Mucosa of stomach (tissue), 1 donor: ENCODE measurements around the gene ZFR2.

Experiments
- H3K27me3 ChIP-seq: one replicate; pipeline ENCODE4 v1.7.0; 2013; ENCODE audit warnings: mild to moderate bottlenecking, low read length; ENCODE audit not compliant: control insufficient read depth, insufficient read depth
- H3K36me3 ChIP-seq: one replicate; pipeline ENCODE4 v1.7.0; 2013; ENCODE audit warnings: low read length; ENCODE audit not compliant: control insufficient read depth, insufficient read depth
- H3K4me1 ChIP-seq: one replicate; pipeline ENCODE4 v1.7.0; 2013; ENCODE audit warnings: mild to moderate bottlenecking, low read length; ENCODE audit not compliant: control insufficient read depth, insufficient read depth
- H3K4me3 ChIP-seq: one replicate; pipeline ENCODE4 v1.7.0; 2013; ENCODE audit warnings: low read length
- H3K9ac ChIP-seq: one replicate; pipeline ENCODE4 v1.7.0; 2013; ENCODE audit warnings: mild to moderate bottlenecking, low read length, moderate library complexity
- H3K9me3 ChIP-seq: one replicate; pipeline ENCODE4 v1.7.0; 2013; ENCODE audit warnings: mild to moderate bottlenecking, low read length, moderate library complexity; ENCODE audit not compliant: control insufficient read depth
- donor health status: Pancreatic carcinoma.

ZFR2 gene

GRCh38 chr19:3832001-3832400 lies 36.8 kb downstream of the ZFR2 start:
- no peaks in the 10 kb centered on the region for H3K36me3 ChIP-seq
- no peak overlapping the region for H3K9ac ChIP-seq
- H3K9me3 ChIP-seq, result no peaks in the 10 kb centered on the region
- no peaks in the 10 kb centered on the region for H3K27me3 ChIP-seq
- H3K4me1 ChIP-seq, result no peaks in the 10 kb centered on the region
- no peak overlapping the region for H3K4me3 ChIP-seq

DNA sequence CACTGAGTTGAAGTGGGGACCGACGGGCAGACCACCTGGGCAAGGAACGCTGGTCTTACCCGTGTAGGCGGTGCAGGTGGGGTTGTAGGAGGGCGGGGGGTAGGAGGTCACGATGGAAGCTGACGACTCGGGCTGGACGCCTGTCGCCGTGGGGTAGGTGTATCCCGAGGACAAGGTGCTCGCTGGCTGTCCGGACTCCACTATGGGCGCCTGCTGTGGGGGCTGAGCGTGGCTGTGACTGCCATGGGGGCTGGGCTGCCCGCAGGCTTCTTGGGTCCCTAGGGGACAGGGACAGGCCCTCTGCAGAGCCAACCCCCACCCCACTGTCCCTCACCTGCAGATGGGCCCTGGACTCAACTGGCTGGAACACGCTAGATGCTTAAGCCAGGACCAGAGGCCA lies 37.2 kb downstream of the ZFR2 start:
- H3K4me1 ChIP-seq, result no peaks in the 10 kb centered on the region
- H3K4me3 ChIP-seq, result no peak overlapping the region
- H3K27me3 ChIP-seq, result no peaks in the 10 kb centered on the region
- H3K9me3 ChIP-seq, result no peaks in the 10 kb centered on the region
- H3K36me3 ChIP-seq, result no peaks in the 10 kb centered on the region
- no peak overlapping the region for H3K9ac ChIP-seq

DNA sequence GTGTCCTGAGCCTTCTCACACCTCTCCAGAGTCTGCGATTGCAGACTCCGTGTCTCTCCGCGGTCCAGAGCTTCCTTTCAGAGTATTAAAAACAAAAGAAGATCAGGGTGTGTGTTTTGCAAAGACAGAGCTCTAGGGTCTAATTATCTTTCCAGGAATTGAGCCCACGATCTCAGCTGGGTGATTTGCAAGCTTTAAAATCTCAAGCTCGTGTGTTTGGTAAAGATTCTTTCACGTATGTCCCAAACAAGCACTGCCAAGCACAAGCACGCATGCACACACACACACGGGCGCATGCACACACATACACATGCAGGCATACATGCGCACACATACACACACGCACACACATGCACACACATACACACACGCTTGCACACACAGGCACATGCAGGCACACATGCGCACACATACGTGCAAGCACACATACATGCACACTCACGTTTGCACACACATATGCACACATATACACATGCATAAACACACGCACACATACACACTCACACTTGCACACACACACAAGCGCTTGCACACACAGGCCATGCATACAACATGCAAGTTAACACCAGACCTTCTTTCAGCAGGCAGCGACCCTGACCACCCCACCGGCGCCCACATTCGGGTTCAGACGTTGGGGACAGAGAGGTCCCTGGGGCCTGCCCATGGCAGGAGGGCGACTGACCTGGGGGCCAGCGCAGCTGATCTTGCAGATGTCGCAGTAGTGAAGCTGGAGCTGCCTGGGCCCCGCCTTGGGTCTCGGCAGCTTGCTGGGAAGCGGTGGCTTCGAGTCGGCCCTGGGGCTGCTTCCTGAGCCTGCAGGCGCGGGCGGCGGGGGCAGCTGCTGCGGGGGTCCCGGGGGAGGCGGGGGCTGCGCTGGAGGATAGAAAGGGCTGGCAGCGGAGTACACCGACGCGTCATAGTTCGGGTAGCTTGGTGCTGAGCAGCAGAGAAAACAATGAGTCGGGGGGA lies 37.9 kb downstream of the ZFR2 start:
- no peak overlapping the region for H3K9ac ChIP-seq
- H3K36me3 ChIP-seq, result no peaks in the 10 kb centered on the region
- no peak overlapping the region for H3K4me3 ChIP-seq
- no peaks in the 10 kb centered on the region for H3K27me3 ChIP-seq
- H3K4me1 ChIP-seq, result no peaks in the 10 kb centered on the region
- H3K9me3 ChIP-seq, result no peaks in the 10 kb centered on the region

- H3K4me1 ChIP-seq, result no peaks in the 10 kb centered on the region
- no peaks in the 10 kb centered on the region for H3K9me3 ChIP-seq
- no peak overlapping the region for H3K4me3 ChIP-seq
- H3K36me3 ChIP-seq, result no peaks in the 10 kb centered on the region
- no peak overlapping the region for H3K9ac ChIP-seq
- H3K27me3 ChIP-seq, result no peaks in the 10 kb centered on the region
Observed at GRCh38 chr19:3827306-3827705, 41.5 kb downstream of the ZFR2 start.

GRCh38 chr19:3826163-3826562 lies 42.7 kb downstream of the ZFR2 start:
- Histone ChIP-seq H3K4me1 (no peaks in the 10 kb centered on the region), H3K9me3 (no peaks in the 10 kb centered on the region), H3K4me3 (no peak overlapping the region), H3K27me3 (no peaks in the 10 kb centered on the region), H3K9ac (no peak overlapping the region), H3K36me3 (no peaks in the 10 kb centered on the region)

GRCh38 chr19:3825286-3825956 lies 43.4 kb downstream of the ZFR2 start:
- no peak overlapping the region for H3K4me3 ChIP-seq
- no peak overlapping the region for H3K9ac ChIP-seq
- no peaks in the 10 kb centered on the region for H3K36me3 ChIP-seq
- H3K4me1 ChIP-seq, result no peaks in the 10 kb centered on the region
- H3K9me3 ChIP-seq, result no peaks in the 10 kb centered on the region
- H3K27me3 ChIP-seq, result no peaks in the 10 kb centered on the region

DNA sequence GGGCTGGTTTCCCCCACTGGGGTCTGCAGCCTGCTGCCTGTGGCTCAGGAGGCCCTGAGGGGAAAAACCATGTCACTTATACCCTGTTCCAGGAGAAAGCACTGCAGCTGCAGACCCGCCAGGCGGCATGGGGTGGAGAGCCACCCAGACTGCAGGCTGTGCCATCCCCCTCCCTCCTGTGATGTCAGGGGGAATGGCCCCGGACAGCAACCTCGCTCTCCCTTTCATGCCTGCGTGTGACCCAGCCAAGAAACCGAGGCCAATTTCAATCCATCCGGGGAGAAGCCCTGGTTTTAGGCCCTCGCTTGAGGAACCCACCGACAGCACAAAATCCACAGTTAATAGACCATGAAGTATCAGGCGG lies 45.5 kb downstream of the ZFR2 start:
- H3K27me3 ChIP-seq, result no peaks in the 10 kb centered on the region
- H3K9ac ChIP-seq, result no peak overlapping the region
- H3K4me1 ChIP-seq, result no peaks in the 10 kb centered on the region
- H3K36me3 ChIP-seq, result no peaks in the 10 kb centered on the region
- H3K4me3 ChIP-seq, result no peak overlapping the region
- no peaks in the 10 kb centered on the region for H3K9me3 ChIP-seq

DNA sequence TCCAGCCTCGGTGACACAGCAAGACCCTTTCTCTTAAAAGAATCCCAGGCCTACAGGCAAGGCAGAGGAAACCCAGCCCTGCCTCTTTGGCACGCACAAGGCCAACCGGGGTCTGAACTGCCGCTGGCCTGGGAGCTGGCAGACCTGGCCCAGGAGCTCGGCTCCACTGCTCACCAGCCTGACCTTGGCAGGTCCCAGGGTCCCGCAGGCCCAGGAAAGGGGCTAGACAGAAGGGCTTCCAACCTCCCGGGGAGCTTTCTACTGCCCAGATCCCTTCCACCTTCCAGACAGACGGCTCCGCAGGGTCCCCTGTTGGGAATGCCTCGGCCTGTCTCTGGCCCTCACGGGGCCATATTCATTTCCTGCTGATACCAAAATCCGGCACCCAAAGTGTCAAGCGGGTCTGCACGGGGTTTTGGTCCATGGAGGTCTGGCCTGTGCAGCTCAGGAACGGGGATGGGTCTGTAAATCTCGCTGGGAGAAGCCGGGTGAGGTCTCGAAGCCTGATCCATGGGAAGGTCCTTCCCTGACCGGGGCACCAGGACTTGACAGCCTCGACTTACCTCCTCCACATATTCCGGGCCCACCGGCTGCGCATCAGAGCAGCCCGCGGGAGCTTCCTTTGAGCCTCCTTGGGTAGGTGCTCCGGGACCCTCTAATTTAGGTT lies 46.0 kb downstream of the ZFR2 start:
- Histone ChIP-seq H3K36me3 (no peaks in the 10 kb centered on the region), H3K9ac (no peak overlapping the region), H3K4me3 (no peak overlapping the region), H3K9me3 (no peaks in the 10 kb centered on the region), H3K4me1 (no peaks in the 10 kb centered on the region), H3K27me3 (no peaks in the 10 kb centered on the region)

GRCh38 chr19:3821857-3822364 lies 46.9 kb downstream of the ZFR2 start:
- H3K4me3 ChIP-seq, result no peak overlapping the region
- no peaks in the 10 kb centered on the region for H3K9me3 ChIP-seq
- no peaks in the 10 kb centered on the region for H3K36me3 ChIP-seq
- no peak overlapping the region for H3K9ac ChIP-seq
- no peaks in the 10 kb centered on the region for H3K27me3 ChIP-seq
- no peaks in the 10 kb centered on the region for H3K4me1 ChIP-seq

- H3K36me3 ChIP-seq, result no peaks in the 10 kb centered on the region
Observed at GRCh38 chr19:3821156-3821555, 47.7 kb downstream of the ZFR2 start.

GRCh38 chr19:3819989-3820388 lies 48.8 kb downstream of the ZFR2 start:
- no peak overlapping the region for H3K9ac ChIP-seq
- H3K4me1 ChIP-seq, result no peaks in the 10 kb centered on the region
- H3K9me3 ChIP-seq, result no peaks in the 10 kb centered on the region
- H3K27me3 ChIP-seq, result no peaks in the 10 kb centered on the region
- H3K36me3 ChIP-seq, result no peaks in the 10 kb centered on the region
- no peak overlapping the region for H3K4me3 ChIP-seq

More at GRCh38 chr19:3821156-3821555, 47.7 kb downstream of the ZFR2 start:
- H3K27me3 ChIP-seq, result no peaks in the 10 kb centered on the region
- no peak overlapping the region for H3K9ac ChIP-seq
- H3K4me1 ChIP-seq, result no peaks in the 10 kb centered on the region
- no peaks in the 10 kb centered on the region for H3K9me3 ChIP-seq
- no peak overlapping the region for H3K4me3 ChIP-seq

GRCh38 chr19:3818918-3819317 lies 49.9 kb downstream of the ZFR2 start:
- Histone ChIP-seq H3K36me3 (no peaks in the 10 kb centered on the region), H3K9me3 (no peaks in the 10 kb centered on the region), H3K4me1 (no peaks in the 10 kb centered on the region), H3K4me3 (no peak overlapping the region), H3K9ac (no peak overlapping the region), H3K27me3 (no peaks in the 10 kb centered on the region)
